DOHH2 (cell line): ENCODE measurements around the gene SLC9A6.

Experiments used
- H3F3A ChIP-seq: fragments of 200-600 bp; sonication (generic), shearing (Covaris generic); 2 replicates; pipeline ENCODE4 v1.6.0; 2016; ENCODE audit warnings: antibody characterized with exemption, mild to moderate bottlenecking; ENCODE audit not compliant: control insufficient read depth, insufficient read depth
- H3K27ac ChIP-seq: fragments of 200-600 bp; sonication (generic); 2 replicates; pipeline ENCODE4 v1.5.1; 2014; ENCODE audit warnings: low read depth, mild to moderate bottlenecking, low read length, moderate library complexity
- H3K27me3 ChIP-seq: fragments of 200-600 bp; sonication (generic); 2 replicates; pipeline ENCODE4 v1.6.1; 2014; ENCODE audit warnings: mild to moderate bottlenecking, low read length, mixed read lengths; ENCODE audit not compliant: control insufficient read depth
- H3K36me3 ChIP-seq: fragments of 200-600 bp; sonication (generic); 2 replicates; pipeline ENCODE4 v1.6.1; 2014; ENCODE audit warnings: mild to moderate bottlenecking, low read length, moderate library complexity, mixed read lengths; ENCODE audit not compliant: control insufficient read depth
- H3K4me1 ChIP-seq: fragments of 200-600 bp; sonication (generic); 2 replicates; pipeline ENCODE4 v1.6.1; 2014; ENCODE audit warnings: mild to moderate bottlenecking, low read length, mixed read lengths; ENCODE audit not compliant: control insufficient read depth
- H3K4me2 ChIP-seq: fragments of 200-600 bp; sonication (generic); 2 replicates; pipeline ENCODE4 v1.6.0; 2014; ENCODE audit warnings: mild to moderate bottlenecking, low read length, moderate library complexity
- H3K4me3 ChIP-seq: fragments of 200-600 bp; sonication (generic); 2 replicates; pipeline ENCODE4 v1.5.1; 2014; ENCODE audit warnings: mild to moderate bottlenecking, low read length, mixed read lengths
- H3K79me2 ChIP-seq: fragments of 200-600 bp; sonication (generic); 2 replicates; pipeline ENCODE4 v1.6.1; 2014; ENCODE audit warnings: mild to moderate bottlenecking, low read length, mixed read lengths; ENCODE audit not compliant: control insufficient read depth
- H3K9me2 ChIP-seq: fragments of 200-600 bp; sonication (generic); replicated peaks from 2 replicates; pipeline ENCODE4 v1.6.1; 2014; ENCODE audit warnings: mild to moderate bottlenecking, low read length, mixed read lengths; ENCODE audit not compliant: control insufficient read depth
- H3K9me3 ChIP-seq: fragments of 200-600 bp; sonication (generic); 2 replicates; pipeline ENCODE4 v1.6.1; 2014; ENCODE audit warnings: antibody characterized with exemption, low read length, mixed read lengths; ENCODE audit not compliant: control insufficient read depth, insufficient read depth
- H4K20me1 ChIP-seq: fragments of 200-600 bp; sonication (generic); 2 replicates; pipeline ENCODE4 v1.6.0; 2014; ENCODE audit warnings: low read depth, mild to moderate bottlenecking, antibody characterized with exemption, low read length, moderate library complexity; ENCODE audit not compliant: control insufficient read depth, insufficient read depth
- EZH2phosphoT487 ChIP-seq: fragments of 200-600 bp; sonication (generic); IDR thresholded peaks from 2 replicates; pipeline ENCODE4 v1.6.1; 2017; ENCODE audit warnings: borderline replicate concordance, mild to moderate bottlenecking, antibody characterized with exemption, low read length, moderate library complexity, mixed read lengths
- TF ChIP-seq, protein P1 (sequence below): fragments of 200-600 bp; sonication (generic); IDR thresholded peaks from one replicate; pipeline ENCODE4 v1.5.1; 2014; ENCODE audit warnings: antibody characterized with exemption, mild to moderate bottlenecking, low read depth, low read length; ENCODE audit not compliant: poor library complexity, severe bottlenecking

SLC9A6 gene

DNA sequence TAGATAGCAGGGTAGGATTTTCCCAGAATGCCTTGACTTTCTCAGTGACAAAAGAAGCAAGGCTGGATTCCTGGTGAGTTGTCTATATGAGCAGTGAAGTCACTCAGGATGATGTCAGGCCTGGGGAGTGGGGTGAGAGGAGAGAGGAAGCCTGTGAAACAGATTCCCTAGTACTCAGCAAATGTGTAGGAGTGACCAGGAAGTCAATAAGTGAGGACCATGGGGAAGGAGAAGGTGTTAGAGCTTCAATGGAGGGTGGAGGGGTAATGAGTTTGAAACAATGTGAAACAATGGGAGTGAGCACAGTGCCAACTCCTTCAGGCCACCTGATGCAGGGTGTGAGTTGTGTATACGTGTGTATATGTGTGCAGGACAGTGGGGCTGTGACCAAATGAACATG is 2.4 kb upstream of the SLC9A6 start:
- no peak overlapping the region for H3K4me2 ChIP-seq
- no peak overlapping the region for H3K27ac ChIP-seq

DNA sequence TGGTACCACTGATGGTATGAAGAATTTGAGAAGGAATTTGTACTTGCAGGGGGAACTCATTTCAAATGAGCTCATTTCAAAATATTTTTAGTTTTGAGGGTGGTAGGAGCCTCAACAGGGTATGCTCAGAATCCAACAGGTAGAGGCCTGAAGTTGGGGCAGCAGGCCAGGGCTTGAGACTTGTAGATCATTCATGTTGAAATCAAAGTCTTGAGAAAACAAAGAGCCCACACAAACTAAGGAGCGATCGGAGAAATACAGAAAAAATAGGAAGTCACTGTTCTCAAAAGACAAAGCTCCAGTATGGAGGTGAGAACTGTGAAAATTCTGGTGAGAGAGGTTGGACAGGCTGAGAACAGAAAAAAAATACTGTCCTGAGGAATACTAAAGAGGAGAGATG is 979 bp upstream of the SLC9A6 start:
- Histone ChIP-seq H3K27me3 (no peaks in the 10 kb centered on the region), H3K36me3 (no peaks in the 10 kb centered on the region), H3F3A (no peaks in the 10 kb centered on the region), H3K9me2 (no peaks in the 10 kb centered on the region), H3K4me2 (peak overlapping the region; percentile 71), H3K4me3 (peak overlapping the region; percentile 88), H4K20me1 (no peaks in the 10 kb centered on the region), H3K27ac (no peak overlapping the region), H3K79me2 (peaks cover 39% of the 10 kb centered on the region), H3K4me1 (peaks cover 21% of the 10 kb centered on the region), H3K9me3 (no peaks in the 10 kb centered on the region)
- no peak for TF ChIP-seq EZH2phosphoT487
- TF ChIP-seq, protein P1, sequence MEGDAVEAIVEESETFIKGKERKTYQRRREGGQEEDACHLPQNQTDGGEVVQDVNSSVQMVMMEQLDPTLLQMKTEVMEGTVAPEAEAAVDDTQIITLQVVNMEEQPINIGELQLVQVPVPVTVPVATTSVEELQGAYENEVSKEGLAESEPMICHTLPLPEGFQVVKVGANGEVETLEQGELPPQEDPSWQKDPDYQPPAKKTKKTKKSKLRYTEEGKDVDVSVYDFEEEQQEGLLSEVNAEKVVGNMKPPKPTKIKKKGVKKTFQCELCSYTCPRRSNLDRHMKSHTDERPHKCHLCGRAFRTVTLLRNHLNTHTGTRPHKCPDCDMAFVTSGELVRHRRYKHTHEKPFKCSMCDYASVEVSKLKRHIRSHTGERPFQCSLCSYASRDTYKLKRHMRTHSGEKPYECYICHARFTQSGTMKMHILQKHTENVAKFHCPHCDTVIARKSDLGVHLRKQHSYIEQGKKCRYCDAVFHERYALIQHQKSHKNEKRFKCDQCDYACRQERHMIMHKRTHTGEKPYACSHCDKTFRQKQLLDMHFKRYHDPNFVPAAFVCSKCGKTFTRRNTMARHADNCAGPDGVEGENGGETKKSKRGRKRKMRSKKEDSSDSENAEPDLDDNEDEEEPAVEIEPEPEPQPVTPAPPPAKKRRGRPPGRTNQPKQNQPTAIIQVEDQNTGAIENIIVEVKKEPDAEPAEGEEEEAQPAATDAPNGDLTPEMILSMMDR: no peak

More for the DNA sequence above, 2.4 kb upstream of the SLC9A6 start:
- no peaks in the 10 kb centered on the region for H3K36me3 ChIP-seq
- H3F3A ChIP-seq: no peaks in the 10 kb centered on the region
- peaks cover 21% of the 10 kb centered on the region for H3K4me1 ChIP-seq
- no peak overlapping the region for H3K4me3 ChIP-seq
- peaks cover 27% of the 10 kb centered on the region for H3K79me2 ChIP-seq
- no peaks in the 10 kb centered on the region for H3K9me3 ChIP-seq
- H3K9me2 ChIP-seq: no peaks in the 10 kb centered on the region
- H3K27me3 ChIP-seq: no peaks in the 10 kb centered on the region
- no peaks in the 10 kb centered on the region for H4K20me1 ChIP-seq
- no peak for TF ChIP-seq EZH2phosphoT487
- TF ChIP-seq, protein P1: no peak

DNA sequence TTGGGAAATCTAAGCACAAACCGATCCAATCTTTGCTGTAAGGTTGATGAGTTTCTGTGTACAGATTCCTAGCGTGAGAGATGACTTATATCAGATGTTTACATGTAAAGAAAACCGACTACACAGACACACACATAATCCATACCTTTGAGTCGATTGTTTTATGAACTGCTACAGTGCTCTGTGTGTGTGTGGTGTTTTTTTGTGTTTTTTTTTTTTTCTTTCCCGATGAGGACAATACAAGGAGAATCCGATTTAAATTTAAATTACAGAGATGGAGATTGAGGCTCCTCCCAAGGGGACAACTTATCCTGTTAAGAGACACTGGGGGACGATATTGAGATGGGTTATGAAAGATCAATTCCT is 461 bp upstream of the SLC9A6 start:
- TF ChIP-seq, protein P1: no peak
- TF ChIP-seq EZH2phosphoT487: no peak
- no peaks in the 10 kb centered on the region for H4K20me1 ChIP-seq
- no peaks in the 10 kb centered on the region for H3K9me2 ChIP-seq
- no peaks in the 10 kb centered on the region for H3K27me3 ChIP-seq
- no peaks in the 10 kb centered on the region for H3F3A ChIP-seq
- H3K4me1 ChIP-seq: peaks cover 21% of the 10 kb centered on the region
- H3K79me2 ChIP-seq: peaks cover 43% of the 10 kb centered on the region
- no peaks in the 10 kb centered on the region for H3K9me3 ChIP-seq
- H3K27ac ChIP-seq: peak overlapping the region; percentile 41; the same call in 1 of the 2 replicates
- peak overlapping the region; percentile 71 for H3K4me2 ChIP-seq
- H3K4me3 ChIP-seq: peak overlapping the region; percentile 88
- no peaks in the 10 kb centered on the region for H3K36me3 ChIP-seq

DNA sequence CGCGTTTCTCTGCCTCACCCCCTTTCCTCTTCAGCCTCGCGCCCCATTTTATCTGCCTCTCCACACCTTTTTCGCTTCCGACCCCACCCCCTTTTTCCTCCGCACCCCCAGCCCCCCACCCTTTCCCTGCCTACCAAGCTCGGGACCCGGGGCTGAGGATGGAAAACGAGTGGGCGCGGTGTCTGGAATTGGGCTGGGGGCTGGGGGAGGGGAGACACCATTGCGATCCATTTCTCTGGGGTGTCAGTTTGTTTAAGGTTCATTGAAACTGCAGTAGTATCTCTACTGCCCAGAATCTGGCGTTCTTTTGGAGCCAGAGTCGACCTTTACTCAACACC is 707 bp downstream of the SLC9A6 start:
- peaks cover 48% of the 10 kb centered on the region for H3K79me2 ChIP-seq
- no peaks in the 10 kb centered on the region for H3K36me3 ChIP-seq
- H3K4me3 ChIP-seq: peak overlapping the region; percentile 88
- TF ChIP-seq, protein P1: no peak
- TF ChIP-seq EZH2phosphoT487: no peak
- H3F3A ChIP-seq: no peaks in the 10 kb centered on the region
- no peaks in the 10 kb centered on the region for H3K27me3 ChIP-seq
- no peaks in the 10 kb centered on the region for H4K20me1 ChIP-seq
- no peaks in the 10 kb centered on the region for H3K9me2 ChIP-seq
- H3K9me3 ChIP-seq: no peaks in the 10 kb centered on the region
- peak overlapping the region; percentile 71 for H3K4me2 ChIP-seq
- 0 out of 2 replicates have a peak overlapping the region, but pooled peaks have one; percentile 41 for H3K27ac ChIP-seq
- H3K4me1 ChIP-seq: peaks cover 21% of the 10 kb centered on the region
